ENCODE measurements around the gene ABCB9.

GRCh38 chr12:122998316-122998715 lies 32.1 kb upstream of the ABCB9 start:
- TF ChIP-seq CTCF (IDR thresholded peaks at IDR 0.05) = no peak
- no peak for TF ChIP-seq EP300 (IDR thresholded peaks at IDR 0.05)
